ENCODE measurements around the gene STXBP6. TPM values are rescaled to one million over a fixed set of nuclear protein-coding genes. Genes with fewer than 3 reads are reported as not detected.

STXBP6 gene
- total and polyA plus RNA-seq, 2 experiments from 2014 or later = 19.7 to 29.0 TPM

DNA sequence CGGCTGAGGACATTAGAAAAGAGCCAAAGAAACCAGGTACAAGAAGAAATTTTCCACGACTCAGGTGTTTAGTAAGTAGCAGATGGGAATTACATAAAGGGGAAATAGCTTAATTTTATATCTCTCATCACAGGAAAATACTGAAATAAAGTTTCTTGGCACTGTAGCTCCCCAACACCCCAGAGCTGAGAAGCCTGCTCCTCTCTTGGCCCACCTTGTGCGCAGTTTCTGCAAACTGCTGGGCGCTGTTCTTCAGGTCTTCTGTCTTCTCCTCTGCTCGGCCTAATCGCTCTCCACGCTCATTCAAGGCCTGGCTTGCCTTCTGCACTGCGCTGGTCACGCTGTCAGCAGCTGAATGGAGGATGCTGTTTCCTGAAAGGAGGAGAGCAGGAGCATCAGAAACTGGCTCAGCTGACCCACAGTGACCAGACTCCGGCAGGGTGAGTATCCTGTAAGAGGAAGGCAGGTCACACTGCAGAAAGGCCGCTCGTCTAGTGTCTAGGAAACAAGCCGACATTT, 231.1 kb downstream of the STXBP6 start (continued):
- TF ChIP-seq, protein P1, sequence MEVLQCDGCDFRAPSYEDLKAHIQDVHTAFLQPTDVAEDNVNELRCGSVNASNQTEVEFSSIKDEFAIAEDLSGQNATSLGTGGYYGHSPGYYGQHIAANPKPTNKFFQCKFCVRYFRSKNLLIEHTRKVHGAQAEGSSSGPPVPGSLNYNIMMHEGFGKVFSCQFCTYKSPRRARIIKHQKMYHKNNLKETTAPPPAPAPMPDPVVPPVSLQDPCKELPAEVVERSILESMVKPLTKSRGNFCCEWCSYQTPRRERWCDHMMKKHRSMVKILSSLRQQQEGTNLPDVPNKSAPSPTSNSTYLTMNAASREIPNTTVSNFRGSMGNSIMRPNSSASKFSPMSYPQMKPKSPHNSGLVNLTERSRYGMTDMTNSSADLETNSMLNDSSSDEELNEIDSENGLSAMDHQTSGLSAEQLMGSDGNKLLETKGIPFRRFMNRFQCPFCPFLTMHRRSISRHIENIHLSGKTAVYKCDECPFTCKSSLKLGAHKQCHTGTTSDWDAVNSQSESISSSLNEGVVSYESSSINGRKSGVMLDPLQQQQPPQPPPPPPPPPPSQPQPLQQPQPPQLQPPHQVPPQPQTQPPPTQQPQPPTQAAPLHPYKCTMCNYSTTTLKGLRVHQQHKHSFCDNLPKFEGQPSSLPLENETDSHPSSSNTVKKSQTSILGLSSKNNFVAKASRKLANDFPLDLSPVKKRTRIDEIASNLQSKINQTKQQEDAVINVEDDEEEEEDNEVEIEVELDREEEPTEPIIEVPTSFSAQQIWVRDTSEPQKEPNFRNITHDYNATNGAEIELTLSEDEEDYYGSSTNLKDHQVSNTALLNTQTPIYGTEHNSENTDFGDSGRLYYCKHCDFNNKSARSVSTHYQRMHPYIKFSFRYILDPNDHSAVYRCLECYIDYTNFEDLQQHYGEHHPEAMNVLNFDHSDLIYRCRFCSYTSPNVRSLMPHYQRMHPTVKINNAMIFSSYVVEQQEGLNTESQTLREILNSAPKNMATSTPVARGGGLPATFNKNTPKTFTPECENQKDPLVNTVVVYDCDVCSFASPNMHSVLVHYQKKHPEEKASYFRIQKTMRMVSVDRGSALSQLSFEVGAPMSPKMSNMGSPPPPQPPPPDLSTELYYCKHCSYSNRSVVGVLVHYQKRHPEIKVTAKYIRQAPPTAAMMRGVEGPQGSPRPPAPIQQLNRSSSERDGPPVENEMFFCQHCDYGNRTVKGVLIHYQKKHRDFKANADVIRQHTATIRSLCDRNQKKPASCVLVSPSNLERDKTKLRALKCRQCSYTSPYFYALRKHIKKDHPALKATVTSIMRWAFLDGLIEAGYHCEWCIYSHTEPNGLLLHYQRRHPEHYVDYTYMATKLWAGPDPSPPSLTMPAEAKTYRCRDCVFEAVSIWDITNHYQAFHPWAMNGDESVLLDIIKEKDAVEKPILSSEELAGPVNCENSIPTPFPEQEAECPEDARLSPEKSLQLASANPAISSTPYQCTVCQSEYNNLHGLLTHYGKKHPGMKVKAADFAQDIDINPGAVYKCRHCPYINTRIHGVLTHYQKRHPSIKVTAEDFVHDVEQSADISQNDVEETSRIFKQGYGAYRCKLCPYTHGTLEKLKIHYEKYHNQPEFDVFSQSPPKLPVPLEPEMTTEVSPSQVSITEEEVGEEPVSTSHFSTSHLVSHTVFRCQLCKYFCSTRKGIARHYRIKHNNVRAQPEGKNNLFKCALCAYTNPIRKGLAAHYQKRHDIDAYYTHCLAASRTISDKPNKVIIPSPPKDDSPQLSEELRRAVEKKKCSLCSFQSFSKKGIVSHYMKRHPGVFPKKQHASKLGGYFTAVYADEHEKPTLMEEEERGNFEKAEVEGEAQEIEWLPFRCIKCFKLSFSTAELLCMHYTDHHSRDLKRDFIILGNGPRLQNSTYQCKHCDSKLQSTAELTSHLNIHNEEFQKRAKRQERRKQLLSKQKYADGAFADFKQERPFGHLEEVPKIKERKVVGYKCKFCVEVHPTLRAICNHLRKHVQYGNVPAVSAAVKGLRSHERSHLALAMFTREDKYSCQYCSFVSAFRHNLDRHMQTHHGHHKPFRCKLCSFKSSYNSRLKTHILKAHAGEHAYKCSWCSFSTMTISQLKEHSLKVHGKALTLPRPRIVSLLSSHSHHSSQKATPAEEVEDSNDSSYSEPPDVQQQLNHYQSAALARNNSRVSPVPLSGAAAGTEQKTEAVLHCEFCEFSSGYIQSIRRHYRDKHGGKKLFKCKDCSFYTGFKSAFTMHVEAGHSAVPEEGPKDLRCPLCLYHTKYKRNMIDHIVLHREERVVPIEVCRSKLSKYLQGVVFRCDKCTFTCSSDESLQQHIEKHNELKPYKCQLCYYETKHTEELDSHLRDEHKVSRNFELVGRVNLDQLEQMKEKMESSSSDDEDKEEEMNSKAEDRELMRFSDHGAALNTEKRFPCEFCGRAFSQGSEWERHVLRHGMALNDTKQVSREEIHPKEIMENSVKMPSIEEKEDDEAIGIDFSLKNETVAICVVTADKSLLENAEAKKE (CRISPR knock-in tag; IDR thresholded peaks at IDR 0.05) = no peak
- TF ChIP-seq REST (IDR thresholded peaks at IDR 0.05; ENCODE audit: unreplicated experiment) (no peak), EZH2 (IDR thresholded peaks at IDR 0.05; ENCODE audit: low read depth, unreplicated experiment) (no peak), STAT1 (IDR thresholded peaks at IDR 0.05; ENCODE audit: unreplicated experiment) (no peak), ZNF114 (CRISPR knock-in tag; IDR thresholded peaks at IDR 0.05) (no peak), ZNF331 (CRISPR knock-in tag; IDR thresholded peaks at IDR 0.05; ENCODE audit: low read depth) (no peak), POLR2AphosphoS5 (IDR thresholded peaks at IDR 0.05; ENCODE audit: low read depth) (no peak), EZH2phosphoT487 (IDR thresholded peaks at IDR 0.05; ENCODE audit: unreplicated experiment) (no peak), CREB1 (CRISPR knock-in tag; IDR thresholded peaks at IDR 0.05; ENCODE audit: low read depth) (no peak)
- TF ChIP-seq, protein P2, sequence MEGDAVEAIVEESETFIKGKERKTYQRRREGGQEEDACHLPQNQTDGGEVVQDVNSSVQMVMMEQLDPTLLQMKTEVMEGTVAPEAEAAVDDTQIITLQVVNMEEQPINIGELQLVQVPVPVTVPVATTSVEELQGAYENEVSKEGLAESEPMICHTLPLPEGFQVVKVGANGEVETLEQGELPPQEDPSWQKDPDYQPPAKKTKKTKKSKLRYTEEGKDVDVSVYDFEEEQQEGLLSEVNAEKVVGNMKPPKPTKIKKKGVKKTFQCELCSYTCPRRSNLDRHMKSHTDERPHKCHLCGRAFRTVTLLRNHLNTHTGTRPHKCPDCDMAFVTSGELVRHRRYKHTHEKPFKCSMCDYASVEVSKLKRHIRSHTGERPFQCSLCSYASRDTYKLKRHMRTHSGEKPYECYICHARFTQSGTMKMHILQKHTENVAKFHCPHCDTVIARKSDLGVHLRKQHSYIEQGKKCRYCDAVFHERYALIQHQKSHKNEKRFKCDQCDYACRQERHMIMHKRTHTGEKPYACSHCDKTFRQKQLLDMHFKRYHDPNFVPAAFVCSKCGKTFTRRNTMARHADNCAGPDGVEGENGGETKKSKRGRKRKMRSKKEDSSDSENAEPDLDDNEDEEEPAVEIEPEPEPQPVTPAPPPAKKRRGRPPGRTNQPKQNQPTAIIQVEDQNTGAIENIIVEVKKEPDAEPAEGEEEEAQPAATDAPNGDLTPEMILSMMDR (conservative IDR thresholded peaks at IDR 0.05; ENCODE audit: low read depth in 2 of 2) = no peak

Data from GM23338 (cell line).